Activated B cell treated with CpG ODN at 0.5 μM for 24 hours (primary cell): ENCODE data around the gene BNC2. TPM values are rescaled to one million over a fixed set of nuclear protein-coding genes. Genes with fewer than 3 reads are reported as not detected.

Experiments
- ATAC-seq: fragments of 200-7000 bp; cut with Tn5 transposase; one replicate; pipeline ENCODE4 v1.10.0; 2021; ENCODE audit warnings: low read depth, mild to moderate bottlenecking, moderate library complexity
- CTCF ChIA-PET: fragments of 350-600 bp; sonication (Branson Sonifier 250); formaldehyde crosslinking; loops from one replicate; lab custom pipeline; 2021; ENCODE audit warnings: antibody characterized with exemption; lab: Charles Lee
- POLR2A ChIA-PET: fragments of 350-600 bp; sonication (Branson Sonifier 250); formaldehyde crosslinking; loops from one replicate; lab custom pipeline; 2021; ENCODE audit warnings: antibody characterized with exemption; lab: Charles Lee
- DNase-seq: peaks from one replicate; pipeline ENCODE4 v3.0.0; 2022
- H3K27ac Mint-ChIP-seq: one replicate; pipeline ENCODE4 v1.8.0; 2020; ENCODE audit warnings: mixed read lengths
- H3K27me3 Mint-ChIP-seq: one replicate; pipeline ENCODE4 v1.8.0; 2021; ENCODE audit warnings: mixed read lengths
- H3K36me3 Mint-ChIP-seq: one replicate; pipeline ENCODE4 v1.8.0; 2021; ENCODE audit warnings: low read depth, mixed read lengths
- H3K4me1 Mint-ChIP-seq: one replicate; pipeline ENCODE4 v1.8.0; 2021; ENCODE audit warnings: mixed read lengths
- H3K4me3 Mint-ChIP-seq: one replicate; pipeline ENCODE4 v1.8.0; 2020; ENCODE audit warnings: mild to moderate bottlenecking, mixed read lengths
- H3K9me3 Mint-ChIP-seq: one replicate; pipeline ENCODE4 v1.8.0; 2020; ENCODE audit warnings: mixed read lengths
- intact Hi-C: fragments of 100-400 bp; cut with micrococcal nuclease; formaldehyde crosslinking; loops from one replicate; pipeline ENCODE4 v1.15.1; 2024
- total RNA-seq: library from RNA; stranded (reverse); gene quantifications from 2 replicates; pipeline ENCODE4 v1.2.3, GENCODE V29; 2022
- TF ChIP-seq, protein P1 (sequence below): fragments of 200-600 bp; IDR thresholded peaks from one replicate; pipeline ENCODE4 v1.8.0; 2022; ENCODE audit warnings: antibody characterized with exemption, mild to moderate bottlenecking

Gene BNC2
- total RNA-seq, 1 donor from 2014 or later: not detected

DNA sequence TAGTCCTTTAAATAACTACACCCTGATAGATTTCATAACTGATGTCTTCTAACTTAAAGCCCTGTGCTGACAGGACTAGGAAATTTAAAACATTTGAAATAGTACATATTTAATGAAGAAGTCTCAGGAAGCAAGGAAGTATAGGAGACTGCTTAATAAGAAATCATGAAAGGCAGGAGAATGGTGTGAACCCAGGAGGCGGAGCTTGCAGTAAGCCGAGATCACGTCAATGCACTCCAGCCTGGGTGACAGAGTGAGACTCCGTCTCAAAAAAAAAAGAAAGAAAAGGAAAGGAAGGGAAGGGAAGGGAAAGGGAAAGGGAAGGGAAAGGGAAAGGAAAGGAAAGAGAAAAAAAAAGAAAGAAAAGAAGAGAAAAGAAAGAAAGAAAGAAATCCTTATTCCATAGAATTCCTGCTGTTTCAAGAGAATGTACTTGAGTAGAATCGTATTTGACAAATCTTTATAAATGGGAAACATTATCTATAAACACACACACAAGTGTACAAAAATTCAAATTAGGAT is 74.1 kb downstream of the BNC2 start:
- CTCF ChIA-PET: no interaction called here
- H3K27ac Mint-ChIP-seq: no peak overlapping the region

DNA sequence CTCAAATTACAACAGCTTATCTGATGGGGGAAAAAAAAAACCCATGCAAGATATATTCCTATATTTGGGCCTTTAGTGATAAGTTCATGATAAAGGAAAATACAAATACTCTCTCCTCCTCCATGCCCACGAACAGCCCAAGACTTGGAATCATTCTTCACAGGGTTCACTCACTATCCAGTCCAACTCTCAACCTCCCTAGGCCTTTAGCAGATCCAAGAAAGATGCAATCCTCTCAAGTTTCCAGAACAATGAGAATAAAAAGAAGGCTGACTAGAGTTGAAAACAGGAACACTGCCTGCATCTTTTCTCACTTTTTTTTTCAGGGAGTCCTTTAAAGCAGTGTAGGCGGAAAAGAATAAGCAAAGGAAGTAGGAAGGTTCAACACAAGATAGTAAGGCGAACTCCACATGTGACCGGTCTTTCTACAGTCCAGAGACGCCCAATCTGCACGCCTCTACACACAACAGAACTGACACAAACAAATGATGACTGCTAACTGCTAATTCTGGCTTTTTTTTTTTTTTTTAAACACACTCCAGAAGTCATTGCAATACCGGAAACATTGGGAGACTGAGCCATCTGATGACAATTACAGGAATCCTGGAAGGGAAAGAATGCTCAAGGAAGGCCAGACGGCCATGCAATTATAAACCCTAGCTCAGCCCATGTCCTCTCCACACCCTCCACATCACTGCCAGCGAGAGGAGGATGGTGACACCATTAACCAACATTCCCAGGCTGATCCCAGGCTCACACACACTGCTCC is 75.4 kb downstream of the BNC2 start:
- Mint-ChIP-seq H3K27me3 (no peaks in the 10 kb centered on the region), H3K4me1 (no peaks in the 10 kb centered on the region), H3K27ac (no peak overlapping the region), H3K4me3 (no peak overlapping the region), H3K9me3 (peaks cover 7% of the 10 kb centered on the region), H3K36me3 (no peaks in the 10 kb centered on the region)
- intact Hi-C loops: no loop called here
- DNase-seq (no peak), ATAC-seq (no peak)
- ChIA-PET CTCF (no interaction called here), POLR2A (no interaction called here)
- TF ChIP-seq, protein P1, sequence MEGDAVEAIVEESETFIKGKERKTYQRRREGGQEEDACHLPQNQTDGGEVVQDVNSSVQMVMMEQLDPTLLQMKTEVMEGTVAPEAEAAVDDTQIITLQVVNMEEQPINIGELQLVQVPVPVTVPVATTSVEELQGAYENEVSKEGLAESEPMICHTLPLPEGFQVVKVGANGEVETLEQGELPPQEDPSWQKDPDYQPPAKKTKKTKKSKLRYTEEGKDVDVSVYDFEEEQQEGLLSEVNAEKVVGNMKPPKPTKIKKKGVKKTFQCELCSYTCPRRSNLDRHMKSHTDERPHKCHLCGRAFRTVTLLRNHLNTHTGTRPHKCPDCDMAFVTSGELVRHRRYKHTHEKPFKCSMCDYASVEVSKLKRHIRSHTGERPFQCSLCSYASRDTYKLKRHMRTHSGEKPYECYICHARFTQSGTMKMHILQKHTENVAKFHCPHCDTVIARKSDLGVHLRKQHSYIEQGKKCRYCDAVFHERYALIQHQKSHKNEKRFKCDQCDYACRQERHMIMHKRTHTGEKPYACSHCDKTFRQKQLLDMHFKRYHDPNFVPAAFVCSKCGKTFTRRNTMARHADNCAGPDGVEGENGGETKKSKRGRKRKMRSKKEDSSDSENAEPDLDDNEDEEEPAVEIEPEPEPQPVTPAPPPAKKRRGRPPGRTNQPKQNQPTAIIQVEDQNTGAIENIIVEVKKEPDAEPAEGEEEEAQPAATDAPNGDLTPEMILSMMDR: no peak

More for the DNA sequence above, 74.1 kb downstream of the BNC2 start:
- ATAC-seq (no peak), DNase-seq (no peak)
- Mint-ChIP-seq H3K27me3 (no peaks in the 10 kb centered on the region), H3K4me3 (no peak overlapping the region), H3K9me3 (peaks cover 7% of the 10 kb centered on the region), H3K36me3 (no peaks in the 10 kb centered on the region), H3K4me1 (no peaks in the 10 kb centered on the region)
- TF ChIP-seq, protein P1: no peak
- POLR2A ChIA-PET: no interaction called here
- intact Hi-C loops: no loop called here

DNA sequence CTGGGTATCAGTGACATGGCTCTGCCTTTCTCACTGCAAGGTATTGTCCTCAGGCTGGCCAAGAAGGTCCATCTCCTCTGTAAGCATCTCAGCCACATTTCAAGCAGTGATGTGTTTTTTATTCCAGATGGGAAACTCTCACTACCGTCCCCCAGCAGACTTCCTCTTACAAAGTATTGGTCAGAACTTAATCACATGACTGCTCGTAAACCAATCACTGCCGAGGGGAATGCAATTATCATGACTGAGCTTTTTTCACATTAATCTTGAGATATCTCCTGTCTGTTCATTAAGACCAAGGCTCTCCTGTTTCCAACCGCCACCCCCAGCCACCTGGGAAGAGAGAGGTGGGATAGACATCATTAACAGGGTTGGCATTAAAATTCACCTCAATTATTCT is 76.4 kb downstream of the BNC2 start:
- TF ChIP-seq, protein P1: no peak
- Mint-ChIP-seq H3K27ac (no peak overlapping the region), H3K4me3 (no peak overlapping the region), H3K36me3 (no peaks in the 10 kb centered on the region), H3K4me1 (no peaks in the 10 kb centered on the region), H3K27me3 (no peaks in the 10 kb centered on the region), H3K9me3 (peaks cover 7% of the 10 kb centered on the region)
- ATAC-seq (no peak), DNase-seq (no peak)
- intact Hi-C loops: no loop called here
- ChIA-PET POLR2A (no interaction called here), CTCF (no interaction called here)

DNA sequence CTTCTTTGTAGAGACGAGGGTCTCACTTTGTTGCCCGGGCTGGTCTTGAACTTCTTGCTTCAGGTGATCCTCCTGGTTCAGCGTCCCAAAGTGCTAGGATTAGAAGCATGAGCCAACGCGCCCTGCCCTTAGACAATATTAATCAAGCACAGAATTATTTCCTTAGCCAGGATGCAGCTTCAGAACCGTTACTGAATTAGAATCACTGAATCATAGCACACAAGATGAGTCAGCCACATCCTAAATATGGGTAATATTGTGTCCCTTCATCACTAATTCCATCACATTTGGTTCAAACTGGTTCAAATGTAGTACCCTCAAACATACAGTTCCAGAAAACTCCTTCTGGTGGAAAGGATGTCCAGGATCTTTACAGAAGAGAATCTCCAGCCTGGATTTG is 82.7 kb downstream of the BNC2 start:
- Mint-ChIP-seq H3K4me3 (no peak overlapping the region), H3K9me3 (peaks cover 4% of the 10 kb centered on the region), H3K27me3 (no peaks in the 10 kb centered on the region), H3K4me1 (no peaks in the 10 kb centered on the region), H3K27ac (no peak overlapping the region), H3K36me3 (no peaks in the 10 kb centered on the region)
- ChIA-PET CTCF (no interaction called here), POLR2A (no interaction called here)
- ATAC-seq (no peak), DNase-seq (no peak)
- TF ChIP-seq, protein P1: no peak
- intact Hi-C loops: no loop called here

DNA sequence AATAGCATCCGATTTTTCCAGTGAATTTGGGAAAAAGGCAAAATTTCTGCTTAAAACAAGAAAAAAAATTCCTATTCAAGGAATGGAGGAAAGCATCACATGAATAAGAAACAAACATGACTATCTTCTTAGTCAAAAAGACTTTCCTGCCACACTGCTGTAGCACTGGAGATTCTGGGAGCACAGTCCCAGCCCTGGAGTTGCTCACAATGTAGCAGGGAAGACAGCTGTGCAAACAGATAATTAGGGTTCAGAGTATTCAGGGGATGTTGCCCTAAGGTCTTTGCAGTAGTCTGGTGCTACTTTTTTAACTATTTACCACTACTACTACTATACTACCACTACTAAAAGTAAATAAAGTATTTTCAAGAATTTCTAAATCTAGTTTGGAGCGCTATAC is 86.5 kb downstream of the BNC2 start:
- ChIA-PET POLR2A (no interaction called here), CTCF (no interaction called here)
- Mint-ChIP-seq H3K4me3 (no peak overlapping the region), H3K9me3 (peaks cover 4% of the 10 kb centered on the region), H3K4me1 (no peaks in the 10 kb centered on the region), H3K36me3 (no peaks in the 10 kb centered on the region), H3K27ac (no peak overlapping the region), H3K27me3 (no peaks in the 10 kb centered on the region)
- TF ChIP-seq, protein P1: no peak
- ATAC-seq (no peak), DNase-seq (no peak)
- intact Hi-C loops: no loop called here
